ENCODE measurements around the gene SLC25A44. TPM values are rescaled to one million over a fixed set of nuclear protein-coding genes. Genes with fewer than 3 reads are reported as not detected.

Gene SLC25A44
- 10 to 100 TPM; 15.5 to 18.5 TPM for total RNA-seq

GRCh38 chr1:156193488-156194299 is at the start of gene SLC25A44:
TSS of gene SLC25A44 (plus strand) at chr1:156194104. CDS start at chr1:156199848, 5,744 bp downstream.
- Histone ChIP-seq H3K4me3 (peak within 1 kb of the TSS; percentile 92 to 99), H3K36me3 (no peaks in the 10 kb centered on the region), H3K27me3 (no peaks in the 10 kb centered on the region), H3K4me1 (peaks cover 0 to 30% of the 10 kb centered on the region in 2 donors), H3K27ac (peak within 1 kb of the TSS; percentile 75 to 87), H3K9me3 (no peaks in the 10 kb centered on the region)
- peak; percentile 99 for DNase-seq (ENCODE audit: low spot score)
- peak; percentile 53 to 54 for TF ChIP-seq CTCF (IDR thresholded peaks at IDR 0.05)

GRCh38 chr1:156144742-156145141 is 49.2 kb upstream of the SLC25A44 start:
- no peaks in the 10 kb centered on the region for H3K9me3 ChIP-seq
- TF ChIP-seq CTCF (IDR thresholded peaks at IDR 0.05) = no peak
- H3K27me3 ChIP-seq = no peaks in the 10 kb centered on the region
- no peak overlapping the region for H3K27ac ChIP-seq
- no peak for DNase-seq (ENCODE audit: low spot score)
- H3K4me3 ChIP-seq = no peak overlapping the region
- H3K4me1 ChIP-seq = peaks cover 0 to 42% of the 10 kb centered on the region in 2 donors
- H3K36me3 ChIP-seq = peaks cover 5% of the 10 kb centered on the region

- no peak for DNase-seq (ENCODE audit: low spot score)
- no peaks in the 10 kb centered on the region for H3K27me3 ChIP-seq
- no peaks in the 10 kb centered on the region for H3K36me3 ChIP-seq
- H3K27ac ChIP-seq = peak overlapping the region in 1 of 2 donors; percentile 23
- H3K4me3 ChIP-seq = no peak overlapping the region
- no peak for TF ChIP-seq CTCF (IDR thresholded peaks at IDR 0.05)
- H3K9me3 ChIP-seq = no peaks in the 10 kb centered on the region
- peaks cover 0 to 34% of the 10 kb centered on the region in 2 donors for H3K4me1 ChIP-seq
Measured at GRCh38 chr1:156145650-156146019, 48.3 kb upstream of the SLC25A44 start.

- Histone ChIP-seq H3K27ac (no peak overlapping the region), H3K4me1 (peaks cover 0 to 29% of the 10 kb centered on the region in 2 donors)
- DNase-seq (ENCODE audit: low spot score) = peak; percentile 73
Measured at GRCh38 chr1:156146020-156146768, 47.7 kb upstream of the SLC25A44 start.

More at GRCh38 chr1:156146020-156146768, 47.7 kb upstream of the SLC25A44 start:
- no peaks in the 10 kb centered on the region for H3K36me3 ChIP-seq
- peak; percentile 50 to 81 for TF ChIP-seq CTCF (IDR thresholded peaks at IDR 0.05)
- peak overlapping the region in 1 of 2 donors; percentile 8 for H3K4me3 ChIP-seq
- H3K9me3 ChIP-seq = no peaks in the 10 kb centered on the region
- no peaks in the 10 kb centered on the region for H3K27me3 ChIP-seq

Data from right atrium auricular region (tissue), 2 donors.